ENCODE results near the gene C3AR1.

Gene C3AR1

GRCh38 chr12:8018666-8019581 lies 47.2 kb downstream of the C3AR1 start:
- TF ChIP-seq SIN3A (IDR thresholded peaks at IDR 0.05; ENCODE audit: borderline replicate concordance, insufficient read depth, low read length) (no peak), POLR2AphosphoS5 (IDR thresholded peaks at IDR 0.05; ENCODE audit: low read depth, low read length) (no peak), FOXP2 (optimal IDR thresholded peaks at IDR 0.05; ENCODE audit: borderline replicate concordance, extremely low read depth, extremely low read length, insufficient read depth) (no peak), REST (IDR thresholded peaks at IDR 0.05; ENCODE audit: insufficient read depth in 1 of 2, low read depth in 2 of 2, low read length in 2 of 2) (no peak), TAF1 (IDR thresholded peaks at IDR 0.05; ENCODE audit: borderline replicate concordance, insufficient read depth, low read length) (no peak)

GRCh38 chr12:8014836-8015235 lies 51.3 kb downstream of the C3AR1 start:
- TF ChIP-seq FOXP2 (optimal IDR thresholded peaks at IDR 0.05; ENCODE audit: borderline replicate concordance, extremely low read depth, extremely low read length, insufficient read depth) = no peak
- TF ChIP-seq SIN3A (IDR thresholded peaks at IDR 0.05; ENCODE audit: borderline replicate concordance, insufficient read depth, low read length) = no peak
- TF ChIP-seq REST (IDR thresholded peaks at IDR 0.05; ENCODE audit: insufficient read depth in 1 of 2, low read depth in 2 of 2, low read length in 2 of 2) = peak; percentile 74 to 90

- no peak for TF ChIP-seq REST (IDR thresholded peaks at IDR 0.05; ENCODE audit: insufficient read depth in 1 of 2, low read depth in 2 of 2, low read length in 2 of 2)
- no peak for TF ChIP-seq POLR2AphosphoS5 (IDR thresholded peaks at IDR 0.05; ENCODE audit: low read depth, low read length)
- no peak for TF ChIP-seq FOXP2 (optimal IDR thresholded peaks at IDR 0.05; ENCODE audit: borderline replicate concordance, extremely low read depth, extremely low read length, insufficient read depth)
- no peak for TF ChIP-seq SIN3A (IDR thresholded peaks at IDR 0.05; ENCODE audit: borderline replicate concordance, insufficient read depth, low read length)
- no peak for TF ChIP-seq TAF1 (IDR thresholded peaks at IDR 0.05; ENCODE audit: borderline replicate concordance, insufficient read depth, low read length)
These were observed 53.4 kb downstream of the C3AR1 start for GRCh38 chr12:8012651-8013309.

- no peak for TF ChIP-seq POLR2AphosphoS5 (IDR thresholded peaks at IDR 0.05; ENCODE audit: low read depth, low read length)
- TF ChIP-seq TAF1 (IDR thresholded peaks at IDR 0.05; ENCODE audit: borderline replicate concordance, insufficient read depth, low read length) = no peak
These were observed 54.8 kb downstream of the C3AR1 start for GRCh38 chr12:8011331-8011730.
